Measurements from ENCODE around the gene ATP9A.
"Not testable (repeated sequence)": the region's sequence is repeated elsewhere in the genome, so short reads cannot be mapped to it uniquely, and the experiment has no call there.

Gene ATP9A

GRCh38 chr20:51651921-51652549 is 116.2 kb downstream of the ATP9A start:
- no peak for DNase-seq

- peak; percentile 13 for DNase-seq
Observed at GRCh38 chr20:51650685-51651134, 117.5 kb downstream of the ATP9A start.

GRCh38 chr20:51648571-51648947 is 119.6 kb downstream of the ATP9A start:
- no peak for DNase-seq

GRCh38 chr20:51647674-51648570 is 120.3 kb downstream of the ATP9A start:
- no peak for DNase-seq

GRCh38 chr20:51643810-51644209 is 124.4 kb downstream of the ATP9A start:
- not testable (repeated sequence) for DNase-seq

GRCh38 chr20:51643390-51643789 is 124.8 kb downstream of the ATP9A start:
- DNase-seq = peak; percentile 70

- no peak for DNase-seq
Observed at GRCh38 chr20:51641866-51642265, 126.3 kb downstream of the ATP9A start.

GRCh38 chr20:51640743-51641142 is 127.4 kb downstream of the ATP9A start:
- DNase-seq = no peak

GRCh38 chr20:51639206-51639832 is 128.9 kb downstream of the ATP9A start:
- DNase-seq = peak; percentile 61

GRCh38 chr20:51637241-51637640 is 130.9 kb downstream of the ATP9A start:
- DNase-seq = no peak

GRCh38 chr20:51636123-51636522 is 132.1 kb downstream of the ATP9A start:
- no peak for DNase-seq

- DNase-seq = no peak
Observed at GRCh38 chr20:51635680-51636079, 132.5 kb downstream of the ATP9A start.

- no peak for DNase-seq
Observed at GRCh38 chr20:51634877-51635276, 133.3 kb downstream of the ATP9A start.

GRCh38 chr20:51634257-51634656 is 133.9 kb downstream of the ATP9A start:
- DNase-seq = no peak

GRCh38 chr20:51633430-51633829 is 134.8 kb downstream of the ATP9A start:
- no peak for DNase-seq

GRCh38 chr20:51631953-51632352 is 136.2 kb downstream of the ATP9A start:
- no peak for DNase-seq

- peak; percentile 37 for DNase-seq
Observed at GRCh38 chr20:51631011-51631950, 136.9 kb downstream of the ATP9A start.

GRCh38 chr20:51629399-51630058 is 138.7 kb downstream of the ATP9A start:
- no peak for DNase-seq

GRCh38 chr20:51628533-51629398 is 139.4 kb downstream of the ATP9A start:
- DNase-seq = no peak

- DNase-seq = no peak
Observed at GRCh38 chr20:51627586-51627985, 140.6 kb downstream of the ATP9A start.

- DNase-seq = no peak
Observed at GRCh38 chr20:51625105-51625504, 143.1 kb downstream of the ATP9A start.

Measured in hematopoietic multipotent progenitor cell treated with erythropoietin and hydrocortisone succinate and interleukin-3 and kit ligand, for 8 days (in vitro differentiated cells).